Kidney tubule cell (primary cell): ENCODE measurements around the gene B3GAT3.
"Not testable (repeated sequence)": the region's sequence is repeated elsewhere in the genome, so short reads cannot be mapped to it uniquely, and the experiment has no call there.

Experiments used
- DNase-seq: peaks from one replicate; pipeline ENCODE4 v3.0.0-alpha.2; 2018; ENCODE audit warnings: low spot score

The B3GAT3 gene

GRCh38 chr11:62621567-62622470 lies at the start of gene B3GAT3:
Gene B3GAT3, minus strand, starts transcription at chr11:62621986. Its CDS starts 39 bp downstream, at chr11:62621947.
- peak; percentile 99 for DNase-seq

- no peak for DNase-seq
Measured at GRCh38 chr11:62671236-62671607, 49.4 kb upstream of the B3GAT3 start.

GRCh38 chr11:62669420-62670161 lies 47.8 kb upstream of the B3GAT3 start:
- DNase-seq = no peak

GRCh38 chr11:62667460-62667859 lies 45.7 kb upstream of the B3GAT3 start:
- DNase-seq = no peak

GRCh38 chr11:62666259-62666926 lies 44.6 kb upstream of the B3GAT3 start:
- no peak for DNase-seq

- DNase-seq = peak; percentile 58
Measured at GRCh38 chr11:62665599-62666258, 43.9 kb upstream of the B3GAT3 start.

- peak; percentile 95 for DNase-seq
Measured at GRCh38 chr11:62665075-62665598, 43.4 kb upstream of the B3GAT3 start, which contains the start of the genes C11orf98 and CSKMT. Gene C11orf98, minus strand, starts transcription at chr11:62665210. Its CDS starts 41 bp downstream, at chr11:62665169. Gene CSKMT, plus strand, starts transcription at chr11:62665312. Its CDS starts 568 bp downstream, at chr11:62665880.

- peak; percentile 79 for DNase-seq
Measured at GRCh38 chr11:62664405-62665074, 42.8 kb upstream of the B3GAT3 start.

- DNase-seq = no peak
Measured at GRCh38 chr11:62656796-62657429, 35.1 kb upstream of the B3GAT3 start.

- DNase-seq = no peak
Measured at GRCh38 chr11:62654297-62654696, 32.5 kb upstream of the B3GAT3 start.

GRCh38 chr11:62652161-62653006 lies 30.6 kb upstream of the B3GAT3 start:
- no peak for DNase-seq

GRCh38 chr11:62650283-62650682 lies 28.5 kb upstream of the B3GAT3 start:
- not testable (repeated sequence) for DNase-seq

- no peak for DNase-seq
Measured at GRCh38 chr11:62649486-62649885, 27.7 kb upstream of the B3GAT3 start.

- no peak for DNase-seq
Measured at GRCh38 chr11:62648967-62649364, 27.2 kb upstream of the B3GAT3 start.

GRCh38 chr11:62648185-62648966 lies 26.6 kb upstream of the B3GAT3 start:
- DNase-seq = no peak

- no peak for DNase-seq
Measured at GRCh38 chr11:62647609-62648005, 25.8 kb upstream of the B3GAT3 start.

- no peak for DNase-seq
Measured at GRCh38 chr11:62646825-62647608, 25.2 kb upstream of the B3GAT3 start.
